ENCODE data around the gene CHAT.

Gene CHAT

DNA sequence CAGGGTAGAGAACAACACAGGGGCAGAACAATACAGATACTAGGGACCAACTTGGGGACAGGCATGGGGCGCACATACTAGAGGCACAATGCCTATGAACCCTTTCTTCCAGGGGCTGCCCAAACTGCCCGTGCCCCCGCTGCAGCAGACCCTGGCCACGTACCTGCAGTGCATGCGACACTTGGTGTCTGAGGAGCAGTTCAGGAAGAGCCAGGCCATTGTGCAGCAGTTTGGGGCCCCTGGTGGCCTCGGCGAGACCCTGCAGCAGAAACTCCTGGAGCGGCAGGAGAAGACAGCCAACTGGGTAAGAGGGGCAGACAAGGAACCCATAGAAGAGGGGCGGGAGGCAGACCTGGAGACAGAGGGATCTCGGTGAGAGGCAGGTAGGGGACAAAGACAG lies 5.8 kb downstream of the CHAT start:
- TF ChIP-seq, protein P1, sequence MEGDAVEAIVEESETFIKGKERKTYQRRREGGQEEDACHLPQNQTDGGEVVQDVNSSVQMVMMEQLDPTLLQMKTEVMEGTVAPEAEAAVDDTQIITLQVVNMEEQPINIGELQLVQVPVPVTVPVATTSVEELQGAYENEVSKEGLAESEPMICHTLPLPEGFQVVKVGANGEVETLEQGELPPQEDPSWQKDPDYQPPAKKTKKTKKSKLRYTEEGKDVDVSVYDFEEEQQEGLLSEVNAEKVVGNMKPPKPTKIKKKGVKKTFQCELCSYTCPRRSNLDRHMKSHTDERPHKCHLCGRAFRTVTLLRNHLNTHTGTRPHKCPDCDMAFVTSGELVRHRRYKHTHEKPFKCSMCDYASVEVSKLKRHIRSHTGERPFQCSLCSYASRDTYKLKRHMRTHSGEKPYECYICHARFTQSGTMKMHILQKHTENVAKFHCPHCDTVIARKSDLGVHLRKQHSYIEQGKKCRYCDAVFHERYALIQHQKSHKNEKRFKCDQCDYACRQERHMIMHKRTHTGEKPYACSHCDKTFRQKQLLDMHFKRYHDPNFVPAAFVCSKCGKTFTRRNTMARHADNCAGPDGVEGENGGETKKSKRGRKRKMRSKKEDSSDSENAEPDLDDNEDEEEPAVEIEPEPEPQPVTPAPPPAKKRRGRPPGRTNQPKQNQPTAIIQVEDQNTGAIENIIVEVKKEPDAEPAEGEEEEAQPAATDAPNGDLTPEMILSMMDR (IDR thresholded peaks at IDR 0.05), result no peak
- Histone ChIP-seq H3K4me1 (peaks cover under 1% of the 10 kb centered on the region), H3K9ac (no peak overlapping the region), H3K27ac (no peak overlapping the region), H3K4me3 (ENCODE audit: low read depth, low read length) (no peak overlapping the region), H2AFZ (no peak overlapping the region), H3K9me3 (ENCODE audit: control insufficient read depth, low read length) (no peaks in the 10 kb centered on the region), H3K79me2 (no peaks in the 10 kb centered on the region), H3K36me3 (ENCODE audit: control insufficient read depth, insufficient read depth, low read length) (no peaks in the 10 kb centered on the region), H3K27me3 (ENCODE audit: control insufficient read depth, insufficient read depth, low read length) (no peaks in the 10 kb centered on the region), H3K4me2 (ENCODE audit: low read length) (no peak overlapping the region)

DNA sequence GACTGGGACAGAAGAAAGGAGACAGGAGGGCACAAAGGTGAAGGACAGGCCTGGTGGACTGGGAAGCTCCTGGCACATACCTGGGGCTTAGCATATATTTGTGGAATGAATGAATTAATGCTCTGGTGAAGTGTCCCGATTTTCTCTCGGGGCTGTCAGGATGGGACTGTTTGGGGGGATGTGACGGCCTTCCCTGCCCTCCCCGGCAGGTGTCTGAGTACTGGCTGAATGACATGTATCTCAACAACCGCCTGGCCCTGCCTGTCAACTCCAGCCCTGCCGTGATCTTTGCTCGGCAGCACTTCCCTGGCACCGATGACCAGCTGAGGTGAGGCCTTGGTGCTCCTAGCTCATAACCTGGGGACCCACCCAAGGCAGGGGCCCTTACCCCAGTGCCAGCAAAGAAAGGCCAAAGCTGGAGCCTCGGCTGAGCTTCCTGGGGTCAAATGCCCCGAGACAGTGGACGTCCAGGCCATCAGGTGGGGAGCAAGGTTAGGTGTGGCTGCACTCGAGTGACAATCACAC lies 6.5 kb downstream of the CHAT start:
- H3K36me3 ChIP-seq (ENCODE audit: control insufficient read depth, insufficient read depth, low read length), result no peaks in the 10 kb centered on the region
- H3K9me3 ChIP-seq (ENCODE audit: control insufficient read depth, low read length), result no peaks in the 10 kb centered on the region
- TF ChIP-seq, protein P1 (IDR thresholded peaks at IDR 0.05), result no peak
- no peak overlapping the region for H3K9ac ChIP-seq
- H3K4me1 ChIP-seq, result no peaks in the 10 kb centered on the region
- H3K79me2 ChIP-seq, result no peaks in the 10 kb centered on the region
- H3K4me2 ChIP-seq (ENCODE audit: low read length), result no peak overlapping the region
- no peaks in the 10 kb centered on the region for H3K27me3 ChIP-seq (ENCODE audit: control insufficient read depth, insufficient read depth, low read length)
- H3K27ac ChIP-seq, result no peak overlapping the region
- H3K4me3 ChIP-seq (ENCODE audit: low read depth, low read length), result no peak overlapping the region
- H2AFZ ChIP-seq, result no peak overlapping the region

DNA sequence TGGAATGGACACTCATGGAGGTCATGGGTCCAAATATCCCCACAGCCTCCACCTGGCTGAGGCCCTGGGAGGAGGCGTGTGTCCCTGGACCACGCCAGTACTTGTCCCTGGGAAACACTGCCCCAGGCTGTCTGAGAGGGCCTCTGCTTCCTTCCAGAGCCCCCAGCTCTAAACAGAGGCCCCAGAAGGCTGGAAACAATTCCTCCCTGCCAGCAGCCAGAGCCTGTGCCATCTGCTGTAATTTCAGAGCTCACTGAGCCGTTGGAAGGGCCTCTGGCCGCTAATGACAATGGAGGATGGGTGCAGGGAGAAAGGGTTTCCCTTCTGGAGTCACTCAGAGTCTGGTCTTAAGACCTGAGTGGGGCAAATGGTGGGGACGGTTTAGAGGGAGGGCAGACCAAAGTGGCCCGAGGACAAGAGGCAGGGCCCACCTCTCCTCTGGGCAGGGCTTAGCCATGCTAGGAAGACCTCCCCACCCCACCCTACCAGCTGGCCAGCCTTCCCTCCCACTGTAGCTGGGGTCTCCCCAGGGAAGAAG lies 7.1 kb downstream of the CHAT start:
- Histone ChIP-seq H3K9me3 (ENCODE audit: control insufficient read depth, low read length) (no peaks in the 10 kb centered on the region), H3K36me3 (ENCODE audit: control insufficient read depth, insufficient read depth, low read length) (no peaks in the 10 kb centered on the region), H3K4me2 (ENCODE audit: low read length) (no peak overlapping the region), H3K27ac (no peak overlapping the region), H3K27me3 (ENCODE audit: control insufficient read depth, insufficient read depth, low read length) (no peaks in the 10 kb centered on the region), H3K79me2 (no peaks in the 10 kb centered on the region), H2AFZ (no peak overlapping the region), H3K4me1 (no peaks in the 10 kb centered on the region), H3K9ac (no peak overlapping the region), H3K4me3 (ENCODE audit: low read depth, low read length) (no peak overlapping the region)
- TF ChIP-seq, protein P1 (IDR thresholded peaks at IDR 0.05), result no peak

DNA sequence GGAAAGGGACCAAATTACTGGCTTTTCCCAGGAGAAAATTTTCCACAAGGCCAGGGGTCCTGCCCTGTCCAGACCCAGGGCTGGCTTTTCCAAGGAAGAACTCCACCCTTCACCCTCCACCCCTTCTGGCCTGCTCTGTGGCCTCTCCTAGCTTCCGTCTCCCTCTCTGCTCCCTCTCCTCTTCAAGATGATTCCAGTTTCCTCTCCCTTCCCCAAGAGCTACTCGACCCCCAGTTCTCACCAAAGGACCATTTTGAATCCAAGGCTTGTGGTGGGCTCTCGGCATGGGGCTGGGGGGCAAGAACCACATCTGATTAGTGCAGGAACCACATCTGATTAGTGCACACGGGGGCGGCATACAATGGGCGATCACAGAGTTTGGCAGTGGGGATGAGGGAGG lies 7.7 kb downstream of the CHAT start:
- Histone ChIP-seq H3K4me2 (ENCODE audit: low read length) (no peak overlapping the region), H3K79me2 (no peaks in the 10 kb centered on the region), H3K27ac (no peak overlapping the region), H2AFZ (no peak overlapping the region), H3K27me3 (ENCODE audit: control insufficient read depth, insufficient read depth, low read length) (no peaks in the 10 kb centered on the region), H3K9ac (no peak overlapping the region), H3K9me3 (ENCODE audit: control insufficient read depth, low read length) (no peaks in the 10 kb centered on the region), H3K36me3 (ENCODE audit: control insufficient read depth, insufficient read depth, low read length) (no peaks in the 10 kb centered on the region), H3K4me1 (no peaks in the 10 kb centered on the region), H3K4me3 (ENCODE audit: low read depth, low read length) (no peak overlapping the region)
- TF ChIP-seq, protein P1 (IDR thresholded peaks at IDR 0.05), result no peak

Measured in parathyroid adenoma (tissue), 2 donors.